ENCODE data around the gene PLPPR4. TPM values are rescaled to one million over a fixed set of nuclear protein-coding genes. Genes with fewer than 3 reads are reported as not detected.

Gene PLPPR4
- total RNA-seq, 3 donors from 2014 or later (not counting 1 experiment from before 2014, with no cell fraction given), result 0.05 TPM; not detected in 2

- intact Hi-C loops (cut with micrococcal nuclease), result no loop called here
- H3K27me3 ChIP-seq (ENCODE audit: control insufficient read depth, insufficient read depth, low read length), result peaks cover 10% of the 10 kb centered on the region
- peaks cover 23 to 24% of the 10 kb centered on the region in 2 donors for H3K27me3 Mint-ChIP-seq (ENCODE audit: low read depth in 2 of 2)
- no peak overlapping the region for H3K27ac ChIP-seq (ENCODE audit: low read length)
- H3K27ac Mint-ChIP-seq, result no peak overlapping the region
- H3K9me3 Mint-ChIP-seq, result peaks cover 5 to 8% of the 10 kb centered on the region in 2 donors
- WGBS (ENCODE audit: insufficient coverage), result 64% methylated on average over 1 of the region's 3 CpGs
- no peak overlapping the region for H3K4me3 ChIP-seq (ENCODE audit: low read length)
- H3K4me1 Mint-ChIP-seq, result no peaks in the 10 kb centered on the region
- H3K4me3 Mint-ChIP-seq, result no peak overlapping the region
- no peaks in the 10 kb centered on the region for H3K4me1 ChIP-seq (ENCODE audit: control insufficient read depth, insufficient read depth, low read length)
- no peak for ATAC-seq
- H3K36me3 Mint-ChIP-seq, result no peaks in the 10 kb centered on the region
- H3K36me3 ChIP-seq (ENCODE audit: control insufficient read depth, insufficient read depth, low read length), result no peaks in the 10 kb centered on the region
- DNase-seq, result no peak
- no peaks in the 10 kb centered on the region for H3K9me3 ChIP-seq (ENCODE audit: control insufficient read depth, insufficient read depth, low read length)
- TF ChIP-seq, protein P1, sequence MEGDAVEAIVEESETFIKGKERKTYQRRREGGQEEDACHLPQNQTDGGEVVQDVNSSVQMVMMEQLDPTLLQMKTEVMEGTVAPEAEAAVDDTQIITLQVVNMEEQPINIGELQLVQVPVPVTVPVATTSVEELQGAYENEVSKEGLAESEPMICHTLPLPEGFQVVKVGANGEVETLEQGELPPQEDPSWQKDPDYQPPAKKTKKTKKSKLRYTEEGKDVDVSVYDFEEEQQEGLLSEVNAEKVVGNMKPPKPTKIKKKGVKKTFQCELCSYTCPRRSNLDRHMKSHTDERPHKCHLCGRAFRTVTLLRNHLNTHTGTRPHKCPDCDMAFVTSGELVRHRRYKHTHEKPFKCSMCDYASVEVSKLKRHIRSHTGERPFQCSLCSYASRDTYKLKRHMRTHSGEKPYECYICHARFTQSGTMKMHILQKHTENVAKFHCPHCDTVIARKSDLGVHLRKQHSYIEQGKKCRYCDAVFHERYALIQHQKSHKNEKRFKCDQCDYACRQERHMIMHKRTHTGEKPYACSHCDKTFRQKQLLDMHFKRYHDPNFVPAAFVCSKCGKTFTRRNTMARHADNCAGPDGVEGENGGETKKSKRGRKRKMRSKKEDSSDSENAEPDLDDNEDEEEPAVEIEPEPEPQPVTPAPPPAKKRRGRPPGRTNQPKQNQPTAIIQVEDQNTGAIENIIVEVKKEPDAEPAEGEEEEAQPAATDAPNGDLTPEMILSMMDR (IDR thresholded peaks at IDR 0.05), result no peak
Observed at GRCh38 chr1:99265124-99265523, 832 bp downstream of the PLPPR4 start.

- Histone ChIP-seq H3K27ac (ENCODE audit: low read length) (no peak overlapping the region), H3K27me3 (ENCODE audit: control insufficient read depth, insufficient read depth, low read length) (peaks cover 10% of the 10 kb centered on the region), H3K4me3 (ENCODE audit: low read length) (no peak overlapping the region), H3K4me1 (ENCODE audit: control insufficient read depth, insufficient read depth, low read length) (no peaks in the 10 kb centered on the region), H3K36me3 (ENCODE audit: control insufficient read depth, insufficient read depth, low read length) (no peaks in the 10 kb centered on the region), H3K9me3 (ENCODE audit: control insufficient read depth, insufficient read depth, low read length) (no peaks in the 10 kb centered on the region)
- H3K4me3 Mint-ChIP-seq, result no peak overlapping the region
- DNase-seq, result no peak
- peaks cover 9 to 12% of the 10 kb centered on the region in 2 donors for H3K9me3 Mint-ChIP-seq
- H3K27ac Mint-ChIP-seq, result no peak overlapping the region
- TF ChIP-seq, protein P1 (IDR thresholded peaks at IDR 0.05), result no peak
- WGBS (ENCODE audit: insufficient coverage), result 96% methylated on average over 2 of the region's 2 CpGs
- no peaks in the 10 kb centered on the region for H3K36me3 Mint-ChIP-seq
- H3K4me1 Mint-ChIP-seq, result no peaks in the 10 kb centered on the region
- ATAC-seq, result no peak
- H3K27me3 Mint-ChIP-seq (ENCODE audit: low read depth in 2 of 2), result peaks cover 23 to 24% of the 10 kb centered on the region in 2 donors
- intact Hi-C loops (cut with micrococcal nuclease), result no loop called here
Observed at GRCh38 chr1:99266726-99267125, 2.4 kb downstream of the PLPPR4 start.

- TF ChIP-seq, protein P1 (IDR thresholded peaks at IDR 0.05), result no peak
- Mint-ChIP-seq H3K4me1 (no peaks in the 10 kb centered on the region), H3K27me3 (ENCODE audit: low read depth in 2 of 2) (peaks cover 13 to 17% of the 10 kb centered on the region in 2 donors), H3K9me3 (peaks cover 5 to 6% of the 10 kb centered on the region in 2 donors), H3K27ac (no peak overlapping the region), H3K36me3 (no peaks in the 10 kb centered on the region), H3K4me3 (no peak overlapping the region)
- ATAC-seq, result no peak
- intact Hi-C loops (cut with micrococcal nuclease), result no loop called here
- no peaks in the 10 kb centered on the region for H3K4me1 ChIP-seq (ENCODE audit: control insufficient read depth, insufficient read depth, low read length)
- H3K27me3 ChIP-seq (ENCODE audit: control insufficient read depth, insufficient read depth, low read length), result peaks cover 10% of the 10 kb centered on the region
- no peak overlapping the region for H3K27ac ChIP-seq (ENCODE audit: low read length)
- no peak overlapping the region for H3K4me3 ChIP-seq (ENCODE audit: low read length)
- WGBS (ENCODE audit: insufficient coverage), result no CpG with 5 or more reads among the region's 1 CpG
- no peaks in the 10 kb centered on the region for H3K9me3 ChIP-seq (ENCODE audit: control insufficient read depth, insufficient read depth, low read length)
- no peak for DNase-seq
- H3K36me3 ChIP-seq (ENCODE audit: control insufficient read depth, insufficient read depth, low read length), result no peaks in the 10 kb centered on the region
Observed at GRCh38 chr1:99268021-99268420, 3.7 kb downstream of the PLPPR4 start.

GRCh38 chr1:99269321-99269720 is 5.0 kb downstream of the PLPPR4 start:
- no peak overlapping the region for H3K4me3 Mint-ChIP-seq
- TF ChIP-seq, protein P1 (IDR thresholded peaks at IDR 0.05), result no peak

More at GRCh38 chr1:99269321-99269720, 5.0 kb downstream of the PLPPR4 start:
- intact Hi-C loops (cut with micrococcal nuclease), result no loop called here
- H3K27me3 Mint-ChIP-seq (ENCODE audit: low read depth in 2 of 2), result peaks cover 11 to 14% of the 10 kb centered on the region in 2 donors
- H3K9me3 Mint-ChIP-seq, result peaks cover 4% of the 10 kb centered on the region in 2 donors
- DNase-seq (no peak), ATAC-seq (no peak)
- Histone ChIP-seq H3K27ac (ENCODE audit: low read length) (no peak overlapping the region), H3K4me1 (ENCODE audit: control insufficient read depth, insufficient read depth, low read length) (no peaks in the 10 kb centered on the region), H3K4me3 (ENCODE audit: low read length) (no peak overlapping the region), H3K9me3 (ENCODE audit: control insufficient read depth, insufficient read depth, low read length) (no peaks in the 10 kb centered on the region), H3K27me3 (ENCODE audit: control insufficient read depth, insufficient read depth, low read length) (peaks cover 7% of the 10 kb centered on the region), H3K36me3 (ENCODE audit: control insufficient read depth, insufficient read depth, low read length) (no peaks in the 10 kb centered on the region)
- H3K27ac Mint-ChIP-seq, result no peak overlapping the region
- no peaks in the 10 kb centered on the region for H3K36me3 Mint-ChIP-seq
- H3K4me1 Mint-ChIP-seq, result no peaks in the 10 kb centered on the region

Measured in natural killer cell (primary cell).